ENCODE results near the gene BOC.

- no peak for TF ChIP-seq CTCF (IDR thresholded peaks at IDR 0.05; ENCODE audit: borderline replicate concordance, extremely low read depth, low read length, poor library complexity, severe bottlenecking)
- no peak for TF ChIP-seq EZH2 (IDR thresholded peaks at IDR 0.05; ENCODE audit: borderline replicate concordance, low read depth, low read length, severe bottlenecking)
These were observed 38.3 kb upstream of the BOC start for GRCh38 chr3:113173102-113173501.
